ENCODE data around the gene PDE6D.
"Not testable (repeated sequence)": the region's sequence is repeated elsewhere in the genome, so short reads cannot be mapped to it uniquely, and the experiment has no call there.

Gene PDE6D

GRCh38 chr2:231748153-231748896, 32.8 kb downstream of the PDE6D start:
- H3K79me1 ChIP-seq (ENCODE audit: low read length); H3K27ac ChIP-seq (ENCODE audit: low read depth, low read length); H2BK5ac ChIP-seq (ENCODE audit: low read length); H3K56ac ChIP-seq (ENCODE audit: low read length); H3K9ac ChIP-seq (ENCODE audit: low read length); H3K18ac ChIP-seq (ENCODE audit: low read length); H3K4ac ChIP-seq (ENCODE audit: low read depth, low read length); H3K4me3 ChIP-seq (ENCODE audit: low read length); H3K79me2 ChIP-seq (ENCODE audit: control insufficient read depth, insufficient read depth, low read length); DNase-seq; H4K8ac ChIP-seq (ENCODE audit: low read depth, low read length); H3K23ac ChIP-seq (ENCODE audit: low read length); H3K4me2 ChIP-seq (ENCODE audit: low read length); H3K27me3 ChIP-seq (ENCODE audit: insufficient read depth, low read length, poor library complexity); H3K36me3 ChIP-seq (ENCODE audit: control insufficient read depth, insufficient read depth, low read length); H4K5ac ChIP-seq (ENCODE audit: low read length); H2AK5ac ChIP-seq (ENCODE audit: low read length); H3K4me1 ChIP-seq (ENCODE audit: control insufficient read depth, low read depth, low read length); H2BK120ac ChIP-seq (ENCODE audit: low read depth, low read length); H2BK15ac ChIP-seq (replicated peaks; ENCODE audit: low read depth): not testable (repeated sequence)
- no CpG with 5 or more reads among the region's 6 CpGs for WGBS (ENCODE audit: extremely low coverage, insufficient coverage, low lambda C conversion rate)

DNA sequence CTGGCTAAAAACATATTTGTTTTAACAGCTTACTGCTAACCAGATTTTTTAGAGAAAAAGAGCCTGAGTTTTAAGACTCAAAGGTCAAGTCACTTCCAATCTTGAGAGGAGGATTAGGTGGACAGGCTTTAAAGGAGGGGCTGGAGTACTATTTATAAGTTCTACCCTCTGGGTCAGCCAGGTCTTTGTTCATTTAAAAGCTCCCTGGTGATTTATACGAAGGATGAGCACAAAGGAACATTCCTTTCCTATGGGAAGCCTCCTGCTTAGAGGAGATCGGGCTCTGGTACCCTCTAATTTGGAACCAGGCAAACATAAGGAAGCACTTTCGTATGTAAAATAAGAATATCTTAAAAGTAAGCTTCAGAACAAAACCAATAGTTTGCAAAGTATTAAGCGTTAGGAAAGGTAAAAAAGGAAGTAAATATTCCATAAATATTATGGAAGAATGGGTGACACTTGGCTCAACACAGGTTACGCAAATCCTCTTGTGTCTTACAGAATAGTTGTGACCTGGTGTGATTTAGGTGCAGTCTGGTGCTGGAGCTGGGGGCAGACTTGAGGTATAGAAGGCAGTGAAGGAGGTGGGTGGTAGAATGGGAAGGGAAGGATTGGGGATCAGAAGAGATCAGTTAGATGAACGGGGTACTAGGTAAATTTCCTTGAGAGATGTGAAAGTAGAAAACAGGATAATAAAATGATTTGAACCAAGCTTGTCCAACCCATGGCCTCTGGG, 35.6 kb downstream of the PDE6D start:
- no peak overlapping the region for H3K4me2 ChIP-seq (ENCODE audit: low read length)
- H2AK5ac ChIP-seq (ENCODE audit: low read length), result no peak overlapping the region
- 100% methylated on average over 1 of the region's 6 CpGs for WGBS (ENCODE audit: extremely low coverage, insufficient coverage, low lambda C conversion rate)
- H3K23ac ChIP-seq (ENCODE audit: low read length), result no peak overlapping the region
- H2BK120ac ChIP-seq (ENCODE audit: low read depth, low read length), result no peak overlapping the region
- H3K79me1 ChIP-seq (ENCODE audit: low read length), result no peaks in the 10 kb centered on the region
- no peak overlapping the region for H3K56ac ChIP-seq (ENCODE audit: low read length)
- no peak overlapping the region for H3K18ac ChIP-seq (ENCODE audit: low read length)
- no peaks in the 10 kb centered on the region for H3K79me2 ChIP-seq (ENCODE audit: control insufficient read depth, insufficient read depth, low read length)
- H4K8ac ChIP-seq (ENCODE audit: low read depth, low read length), result no peak overlapping the region
- no peak overlapping the region for H3K9ac ChIP-seq (ENCODE audit: low read length)
- no peak overlapping the region for H3K27ac ChIP-seq (ENCODE audit: low read depth, low read length)
- no peaks in the 10 kb centered on the region for H3K36me3 ChIP-seq (ENCODE audit: control insufficient read depth, insufficient read depth, low read length)
- H2BK5ac ChIP-seq (ENCODE audit: low read length), result no peak overlapping the region
- no peak overlapping the region for H3K4ac ChIP-seq (ENCODE audit: low read depth, low read length)
- peak; percentile 20 for DNase-seq
- H2BK15ac ChIP-seq (replicated peaks; ENCODE audit: low read depth), result no peak overlapping the region
- H4K5ac ChIP-seq (ENCODE audit: low read length), result no peak overlapping the region
- no peaks in the 10 kb centered on the region for H3K27me3 ChIP-seq (ENCODE audit: insufficient read depth, low read length, poor library complexity)
- no peak overlapping the region for H3K4me3 ChIP-seq (ENCODE audit: low read length)
- H3K4me1 ChIP-seq (ENCODE audit: control insufficient read depth, low read depth, low read length), result no peaks in the 10 kb centered on the region

GRCh38 chr2:231743376-231744116, 37.5 kb downstream of the PDE6D start:
- Histone ChIP-seq H3K56ac (ENCODE audit: low read length) (no peak overlapping the region), H3K79me2 (ENCODE audit: control insufficient read depth, insufficient read depth, low read length) (no peaks in the 10 kb centered on the region), H3K9ac (ENCODE audit: low read length) (no peak overlapping the region), H2BK15ac (replicated peaks; ENCODE audit: low read depth) (no peak overlapping the region), H3K27me3 (ENCODE audit: insufficient read depth, low read length, poor library complexity) (no peaks in the 10 kb centered on the region), H3K4me1 (ENCODE audit: control insufficient read depth, low read depth, low read length) (no peaks in the 10 kb centered on the region), H3K4me3 (ENCODE audit: low read length) (no peak overlapping the region), H4K5ac (ENCODE audit: low read length) (no peak overlapping the region), H3K36me3 (ENCODE audit: control insufficient read depth, insufficient read depth, low read length) (no peaks in the 10 kb centered on the region), H3K4ac (ENCODE audit: low read depth, low read length) (no peak overlapping the region), H2BK120ac (ENCODE audit: low read depth, low read length) (no peak overlapping the region), H3K4me2 (ENCODE audit: low read length) (no peak overlapping the region), H3K23ac (ENCODE audit: low read length) (no peak overlapping the region), H3K27ac (ENCODE audit: low read depth, low read length) (no peak overlapping the region), H3K79me1 (ENCODE audit: low read length) (no peaks in the 10 kb centered on the region), H2BK5ac (ENCODE audit: low read length) (no peak overlapping the region), H2AK5ac (ENCODE audit: low read length) (no peak overlapping the region), H4K8ac (ENCODE audit: low read depth, low read length) (no peak overlapping the region), H3K18ac (ENCODE audit: low read length) (no peak overlapping the region)
- DNase-seq, result no peak
- WGBS (ENCODE audit: extremely low coverage, insufficient coverage, low lambda C conversion rate), result no CpG with 5 or more reads among the region's 9 CpGs

GRCh38 chr2:231737761-231738160, 43.3 kb downstream of the PDE6D start:
- H3K27ac ChIP-seq (ENCODE audit: low read depth, low read length), result no peak overlapping the region
- H2BK5ac ChIP-seq (ENCODE audit: low read length), result no peak overlapping the region
- H3K79me1 ChIP-seq (ENCODE audit: low read length), result no peaks in the 10 kb centered on the region
- H3K4me1 ChIP-seq (ENCODE audit: control insufficient read depth, low read depth, low read length), result no peaks in the 10 kb centered on the region
- no peak overlapping the region for H4K8ac ChIP-seq (ENCODE audit: low read depth, low read length)
- H3K23ac ChIP-seq (ENCODE audit: low read length), result no peak overlapping the region
- no peak overlapping the region for H3K4ac ChIP-seq (ENCODE audit: low read depth, low read length)
- no peaks in the 10 kb centered on the region for H3K36me3 ChIP-seq (ENCODE audit: control insufficient read depth, insufficient read depth, low read length)
- no peaks in the 10 kb centered on the region for H3K79me2 ChIP-seq (ENCODE audit: control insufficient read depth, insufficient read depth, low read length)
- H3K18ac ChIP-seq (ENCODE audit: low read length), result no peak overlapping the region
- DNase-seq, result no peak
- H3K4me2 ChIP-seq (ENCODE audit: low read length), result no peak overlapping the region
- no peak overlapping the region for H2AK5ac ChIP-seq (ENCODE audit: low read length)
- H2BK15ac ChIP-seq (replicated peaks; ENCODE audit: low read depth), result no peak overlapping the region
- no peaks in the 10 kb centered on the region for H3K27me3 ChIP-seq (ENCODE audit: insufficient read depth, low read length, poor library complexity)
- no peak overlapping the region for H2BK120ac ChIP-seq (ENCODE audit: low read depth, low read length)
- WGBS (ENCODE audit: extremely low coverage, insufficient coverage, low lambda C conversion rate), result no CpG with 5 or more reads among the region's 7 CpGs
- H4K5ac ChIP-seq (ENCODE audit: low read length), result no peak overlapping the region
- no peak overlapping the region for H3K9ac ChIP-seq (ENCODE audit: low read length)
- H3K56ac ChIP-seq (ENCODE audit: low read length), result no peak overlapping the region
- H3K4me3 ChIP-seq (ENCODE audit: low read length), result no peak overlapping the region

GRCh38 chr2:231732604-231733003, 48.5 kb downstream of the PDE6D start:
- Histone ChIP-seq H2BK15ac (replicated peaks; ENCODE audit: low read depth) (no peak overlapping the region), H3K4me2 (ENCODE audit: low read length) (no peak overlapping the region), H3K4ac (ENCODE audit: low read depth, low read length) (no peak overlapping the region), H2AK5ac (ENCODE audit: low read length) (no peak overlapping the region), H4K8ac (ENCODE audit: low read depth, low read length) (no peak overlapping the region), H3K27ac (ENCODE audit: low read depth, low read length) (no peak overlapping the region), H3K23ac (ENCODE audit: low read length) (no peak overlapping the region), H3K79me1 (ENCODE audit: low read length) (no peaks in the 10 kb centered on the region), H4K5ac (ENCODE audit: low read length) (no peak overlapping the region), H3K18ac (ENCODE audit: low read length) (no peak overlapping the region), H3K79me2 (ENCODE audit: control insufficient read depth, insufficient read depth, low read length) (no peaks in the 10 kb centered on the region), H3K9ac (ENCODE audit: low read length) (no peak overlapping the region), H2BK5ac (ENCODE audit: low read length) (no peak overlapping the region), H2BK120ac (ENCODE audit: low read depth, low read length) (no peak overlapping the region), H3K4me3 (ENCODE audit: low read length) (no peak overlapping the region), H3K4me1 (ENCODE audit: control insufficient read depth, low read depth, low read length) (no peaks in the 10 kb centered on the region), H3K36me3 (ENCODE audit: control insufficient read depth, insufficient read depth, low read length) (no peaks in the 10 kb centered on the region), H3K56ac (ENCODE audit: low read length) (no peak overlapping the region), H3K27me3 (ENCODE audit: insufficient read depth, low read length, poor library complexity) (no peaks in the 10 kb centered on the region)
- WGBS (ENCODE audit: extremely low coverage, insufficient coverage, low lambda C conversion rate), result no CpG with 5 or more reads among the region's 4 CpGs
- DNase-seq, result no peak

All from mesendoderm (in vitro differentiated cells).